Loucy (cell line): ENCODE results near the gene GLA.

ENCODE experiments used
- EZH2phosphoT487 ChIP-seq: fragments of 200-600 bp; IDR thresholded peaks from 2 replicates; pipeline ENCODE4 v1.6.1; 2018; ENCODE audit warnings: antibody characterized with exemption, mild to moderate bottlenecking, moderate library complexity, borderline replicate concordance
- TF ChIP-seq, protein P1 (sequence below): fragments of 200-600 bp; sonication (generic); conservative IDR thresholded peaks from 2 replicates; pipeline ENCODE4 v1.5.1; 2014; ENCODE audit warnings: mild to moderate bottlenecking, antibody characterized with exemption, low read length

DNA sequence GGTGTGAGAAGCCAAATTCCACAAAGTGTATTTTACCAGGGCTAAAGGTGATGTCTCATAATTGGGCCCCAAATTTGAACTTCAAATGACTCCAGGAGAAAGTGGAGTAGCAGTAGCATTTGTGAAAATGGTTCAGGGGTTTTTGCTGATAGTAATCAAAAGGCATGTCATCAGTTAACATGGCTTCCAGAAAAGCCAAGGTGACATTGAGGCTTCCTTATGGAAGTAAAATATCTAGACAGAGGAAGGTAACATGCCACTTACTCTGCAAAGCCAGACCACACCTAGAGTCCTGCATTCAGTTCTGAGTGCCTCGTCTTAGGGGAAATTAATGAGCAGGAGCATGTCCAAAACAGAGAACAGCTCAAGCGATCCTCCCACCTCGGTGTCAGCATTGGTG lies 19.1 kb downstream of the GLA start:
- TF ChIP-seq, protein P1, sequence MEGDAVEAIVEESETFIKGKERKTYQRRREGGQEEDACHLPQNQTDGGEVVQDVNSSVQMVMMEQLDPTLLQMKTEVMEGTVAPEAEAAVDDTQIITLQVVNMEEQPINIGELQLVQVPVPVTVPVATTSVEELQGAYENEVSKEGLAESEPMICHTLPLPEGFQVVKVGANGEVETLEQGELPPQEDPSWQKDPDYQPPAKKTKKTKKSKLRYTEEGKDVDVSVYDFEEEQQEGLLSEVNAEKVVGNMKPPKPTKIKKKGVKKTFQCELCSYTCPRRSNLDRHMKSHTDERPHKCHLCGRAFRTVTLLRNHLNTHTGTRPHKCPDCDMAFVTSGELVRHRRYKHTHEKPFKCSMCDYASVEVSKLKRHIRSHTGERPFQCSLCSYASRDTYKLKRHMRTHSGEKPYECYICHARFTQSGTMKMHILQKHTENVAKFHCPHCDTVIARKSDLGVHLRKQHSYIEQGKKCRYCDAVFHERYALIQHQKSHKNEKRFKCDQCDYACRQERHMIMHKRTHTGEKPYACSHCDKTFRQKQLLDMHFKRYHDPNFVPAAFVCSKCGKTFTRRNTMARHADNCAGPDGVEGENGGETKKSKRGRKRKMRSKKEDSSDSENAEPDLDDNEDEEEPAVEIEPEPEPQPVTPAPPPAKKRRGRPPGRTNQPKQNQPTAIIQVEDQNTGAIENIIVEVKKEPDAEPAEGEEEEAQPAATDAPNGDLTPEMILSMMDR = no peak
- no peak for TF ChIP-seq EZH2phosphoT487
